Uterus (tissue), 4 donors: ENCODE data around the gene RAD9A. TPM values are rescaled to one million over a fixed set of nuclear protein-coding genes. Genes with fewer than 3 reads are reported as not detected.

Experiments
- DNase-seq, 2 donors: peaks; one replicate each; pipeline ENCODE4 v3.0.0-alpha.2; 2019 to 2020
- H3K27ac ChIP-seq, 2 donors: fragments of 200-600 bp; sonication (generic); 1 replicate in 1 of 2; 2 replicates in 1 of 2; pipeline ENCODE4 v1.5.1; 2016 to 2018
- H3K27me3 ChIP-seq, 2 donors: fragments of 200-600 bp; sonication (generic); one replicate each; pipeline ENCODE4 v1.5.1; 2018 to 2019; ENCODE audit warnings: control low read depth in 1 of 2
- H3K36me3 ChIP-seq, 2 donors: fragments of 200-600 bp; sonication (generic); one replicate each; pipeline ENCODE4 v1.5.1; 2019; ENCODE audit warnings: control low read depth in 1 of 2
- H3K4me1 ChIP-seq, 2 donors: fragments of 200-600 bp; sonication (generic); one replicate each; pipeline ENCODE4 v1.5.1; 2018 to 2019; ENCODE audit warnings: control low read depth in 1 of 2
- H3K4me3 ChIP-seq, 2 donors: fragments of 200-600 bp; sonication (generic); 1 replicate in 1 of 2; 2 replicates in 1 of 2; pipeline ENCODE4 v1.5.1; 2018 to 2019; ENCODE audit warnings: mild to moderate bottlenecking in 1 of 2
- H3K9me3 ChIP-seq, 2 donors: fragments of 200-600 bp; sonication (generic); one replicate each; pipeline ENCODE4 v1.5.1; 2019; ENCODE audit warnings: control low read depth in 1 of 2
- POLR2A ChIP-seq, 2 donors: fragments of 450-650 bp; IDR thresholded peaks; one replicate each; pipeline ENCODE4 v1.6.1; 2016; ENCODE audit warnings: antibody characterized with exemption in 2 of 2, mild to moderate bottlenecking in 1 of 2, moderate library complexity in 1 of 2
- intact Hi-C: fragments of 100-400 bp; cut with DNase I; formaldehyde crosslinking; loops from one replicate; pipeline ENCODE4 v1.15.1; 2023; ENCODE audit warnings: low total_unique reads
- small RNA-seq: library from RNA; depleted of rRNA; stranded (forward); fragments of <200 nt; gene quantifications from one replicate; pipeline ENCODE3, GENCODE V24; 2016
- total RNA-seq, 4 donors: library from RNA; depleted of rRNA in 3 of 4; stranded (reverse); fragments of >200 nt in 3 of 4; gene quantifications; one replicate each; pipeline versions ENCODE4 v1.1.0 to v1.2.4, GENCODE V29; 2014 to 2023
- TF ChIP-seq, protein P1 (sequence below), 4 experiments: fragments of 200-600 bp in 2 of 4; fragments of 450-650 bp in 2 of 4; sonication (generic) in 2 of 4; IDR thresholded peaks; one replicate each; pipeline ENCODE4 v1.5.1; 2016 to 2019; ENCODE audit warnings: antibody characterized with exemption in 4 of 4, mild to moderate bottlenecking in 2 of 4, moderate library complexity in 1 of 4
- donor health status: DM: yes; HTN: yes; CAD: no.

RAD9A gene
- total RNA-seq, 4 donors from 2014 or later, result 2.6 to 37.3 (median 11.6) TPM

GRCh38 chr11:67445515-67445914 lies 53.7 kb downstream of the RAD9A start:
- no peak for DNase-seq
- no peak overlapping the region for H3K27ac ChIP-seq
- H3K4me1 ChIP-seq, result no peaks in the 10 kb centered on the region
- no peak for TF ChIP-seq POLR2A (IDR thresholded peaks at IDR 0.05)
- TF ChIP-seq, protein P1, sequence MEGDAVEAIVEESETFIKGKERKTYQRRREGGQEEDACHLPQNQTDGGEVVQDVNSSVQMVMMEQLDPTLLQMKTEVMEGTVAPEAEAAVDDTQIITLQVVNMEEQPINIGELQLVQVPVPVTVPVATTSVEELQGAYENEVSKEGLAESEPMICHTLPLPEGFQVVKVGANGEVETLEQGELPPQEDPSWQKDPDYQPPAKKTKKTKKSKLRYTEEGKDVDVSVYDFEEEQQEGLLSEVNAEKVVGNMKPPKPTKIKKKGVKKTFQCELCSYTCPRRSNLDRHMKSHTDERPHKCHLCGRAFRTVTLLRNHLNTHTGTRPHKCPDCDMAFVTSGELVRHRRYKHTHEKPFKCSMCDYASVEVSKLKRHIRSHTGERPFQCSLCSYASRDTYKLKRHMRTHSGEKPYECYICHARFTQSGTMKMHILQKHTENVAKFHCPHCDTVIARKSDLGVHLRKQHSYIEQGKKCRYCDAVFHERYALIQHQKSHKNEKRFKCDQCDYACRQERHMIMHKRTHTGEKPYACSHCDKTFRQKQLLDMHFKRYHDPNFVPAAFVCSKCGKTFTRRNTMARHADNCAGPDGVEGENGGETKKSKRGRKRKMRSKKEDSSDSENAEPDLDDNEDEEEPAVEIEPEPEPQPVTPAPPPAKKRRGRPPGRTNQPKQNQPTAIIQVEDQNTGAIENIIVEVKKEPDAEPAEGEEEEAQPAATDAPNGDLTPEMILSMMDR (IDR thresholded peaks at IDR 0.05), result no peak
- intact Hi-C loops, result no loop called here
- no peak overlapping the region for H3K4me3 ChIP-seq
- no peaks in the 10 kb centered on the region for H3K9me3 ChIP-seq
- H3K36me3 ChIP-seq, result no peaks in the 10 kb centered on the region
- no peaks in the 10 kb centered on the region for H3K27me3 ChIP-seq

Small RNA genes within 50 kb of the gene (small RNA-seq; reads per million reads assigned to genes)
- gene RN7SKP239, result not detected
- not detected for gene RNU6-1238P

Other genes starting within 250 kb of the RAD9A start
- 10 to 100 TPM; 25.0 to 93.8 (median 64.2) TPM for gene GRK2, start 125.5 kb upstream of the RAD9A start, total RNA-seq
- 10 to 100 TPM in 3 of 4 donors, 1 to 10 TPM in 1; 7.4 to 63.7 (median 22.5) TPM for gene ANKRD13D, start 102.7 kb upstream of the RAD9A start, total RNA-seq
- 10 to 100 TPM in 3 of 4 donors, 1 to 10 TPM in 1; 7.7 to 48.8 (median 19.1) TPM for gene SSH3, start 88.5 kb upstream of the RAD9A start, total RNA-seq
- gene POLD4, start 38.4 kb upstream of the RAD9A start, total RNA-seq, result 10 to 100 TPM in 3 of 4 donors, 1 to 10 TPM in 1; 8.7 to 65.6 (median 31.3) TPM
- gene CLCF1, start 18.4 kb upstream of the RAD9A start, total RNA-seq, result 10 to 100 TPM in 1 of 4 donors, 1 to 10 TPM in 2, under 1 TPM in 1; 0.77 to 19.3 (median 7.4) TPM
- gene PPP1CA, start 9.9 kb downstream of the RAD9A start, total RNA-seq, result 100 to 1,000 TPM in 1 of 4 donors, 10 to 100 TPM in 3; 15.9 to 180 (median 77.1) TPM
- 1 to 10 TPM in 2 of 4 donors, not detected in 2; 1.3 to 2.5 TPM for gene TBC1D10C, start 12.1 kb downstream of the RAD9A start, total RNA-seq
- 1 to 10 TPM in 1 of 4 donors, under 1 TPM in 1, not detected in 2; 0.76 to 3.3 TPM for gene CARNS1, start 23.7 kb downstream of the RAD9A start, total RNA-seq
- gene RPS6KB2, start 36.5 kb downstream of the RAD9A start, total RNA-seq, result 10 to 100 TPM; 25.6 to 45.0 (median 30.7) TPM
- 1 to 10 TPM in 3 of 4 donors, under 1 TPM in 1; 0.29 to 5.0 (median 1.9) TPM for gene PTPRCAP, start 45.7 kb downstream of the RAD9A start, total RNA-seq
- gene CORO1B, start 51.5 kb downstream of the RAD9A start, total RNA-seq, result 10 to 100 TPM; 34.7 to 79.2 (median 69.0) TPM
- not detected for gene GPR152, start 60.7 kb downstream of the RAD9A start, total RNA-seq
- 1 to 10 TPM in 1 of 4 donors, under 1 TPM in 1, not detected in 2; 0.67 to 1.9 TPM for gene CABP4, start 63.4 kb downstream of the RAD9A start, total RNA-seq
- gene TMEM134, start 77.3 kb downstream of the RAD9A start, total RNA-seq, result 10 to 100 TPM in 3 of 4 donors, 1 to 10 TPM in 1; 6.9 to 59.5 (median 36.0) TPM
- gene AIP, start 91.0 kb downstream of the RAD9A start, total RNA-seq, result 100 to 1,000 TPM in 1 of 4 donors, 10 to 100 TPM in 3; 52.9 to 131 (median 85.5) TPM
- gene PITPNM1, start 113.4 kb downstream of the RAD9A start, total RNA-seq, result 10 to 100 TPM in 3 of 4 donors, 1 to 10 TPM in 1; 7.9 to 89.7 (median 15.2) TPM
- gene CDK2AP2, start 116.2 kb downstream of the RAD9A start, total RNA-seq, result 10 to 100 TPM in 1 of 4 donors, 1 to 10 TPM in 3; 2.1 to 28.7 (median 6.9) TPM
- gene CABP2, start 131.5 kb downstream of the RAD9A start, total RNA-seq, result not detected
- 100 to 1,000 TPM; 410 to 885 (median 651) TPM for gene GSTP1, start 191.8 kb downstream of the RAD9A start, total RNA-seq
- gene NDUFV1, start 214.9 kb downstream of the RAD9A start, total RNA-seq, result 100 to 1,000 TPM in 3 of 4 donors, 10 to 100 TPM in 1; 75.6 to 207 (median 142) TPM
- gene NUDT8, start 238.0 kb downstream of the RAD9A start, total RNA-seq, result 1 to 10 TPM in 2 of 4 donors, not detected in 2; 3.5 to 7.6 TPM
- not detected for gene TBX10, start 247.8 kb downstream of the RAD9A start, total RNA-seq